ENCODE data around the gene BANK1.

GRCh38 chr4:101921370-101921769, 130.8 kb downstream of the BANK1 start:
- TF ChIP-seq POLR2A (IDR thresholded peaks at IDR 0.05) (no peak), CTCF (IDR thresholded peaks at IDR 0.05) (no peak), POLR2AphosphoS5 (IDR thresholded peaks at IDR 0.05) (no peak), EP300 (IDR thresholded peaks at IDR 0.05) (no peak)
